ENCODE measurements around the gene SELE.

The SELE gene

DNA sequence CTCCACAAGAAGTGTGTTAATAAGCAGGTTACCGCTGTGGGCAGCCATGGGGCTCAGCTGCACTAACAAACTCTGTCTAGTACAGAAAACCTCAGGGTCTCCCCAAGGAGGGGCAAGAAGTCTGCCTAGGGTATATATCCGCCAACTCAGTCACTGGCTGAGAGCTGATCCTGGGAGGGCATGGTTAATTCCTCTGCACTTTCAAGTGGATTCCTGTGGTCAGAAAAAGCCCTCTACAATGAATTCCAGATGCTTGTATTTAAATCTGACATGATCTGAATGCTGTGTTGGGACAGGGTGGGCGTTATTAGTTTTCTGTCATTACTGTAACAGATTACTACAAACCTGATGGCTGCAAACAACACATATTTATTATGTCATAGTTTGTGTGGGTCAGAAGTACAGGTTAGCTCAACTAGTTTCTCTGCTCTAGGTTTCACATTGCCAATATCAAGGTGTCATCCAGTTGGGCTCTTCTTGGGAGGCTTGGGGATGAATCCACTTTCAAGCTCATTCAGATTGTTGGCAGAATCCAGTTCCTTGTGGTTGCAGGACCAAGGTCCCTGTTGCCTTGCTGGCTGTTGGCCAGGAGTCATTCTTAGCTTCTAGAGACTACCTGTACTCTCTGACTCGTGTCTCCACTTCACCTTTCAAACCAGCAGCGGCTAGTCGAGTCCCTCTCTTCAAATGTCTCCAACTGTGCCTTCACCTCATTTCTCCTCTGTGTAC is 8.0 kb upstream of the SELE start (continued):
- TF ChIP-seq, protein P1, sequence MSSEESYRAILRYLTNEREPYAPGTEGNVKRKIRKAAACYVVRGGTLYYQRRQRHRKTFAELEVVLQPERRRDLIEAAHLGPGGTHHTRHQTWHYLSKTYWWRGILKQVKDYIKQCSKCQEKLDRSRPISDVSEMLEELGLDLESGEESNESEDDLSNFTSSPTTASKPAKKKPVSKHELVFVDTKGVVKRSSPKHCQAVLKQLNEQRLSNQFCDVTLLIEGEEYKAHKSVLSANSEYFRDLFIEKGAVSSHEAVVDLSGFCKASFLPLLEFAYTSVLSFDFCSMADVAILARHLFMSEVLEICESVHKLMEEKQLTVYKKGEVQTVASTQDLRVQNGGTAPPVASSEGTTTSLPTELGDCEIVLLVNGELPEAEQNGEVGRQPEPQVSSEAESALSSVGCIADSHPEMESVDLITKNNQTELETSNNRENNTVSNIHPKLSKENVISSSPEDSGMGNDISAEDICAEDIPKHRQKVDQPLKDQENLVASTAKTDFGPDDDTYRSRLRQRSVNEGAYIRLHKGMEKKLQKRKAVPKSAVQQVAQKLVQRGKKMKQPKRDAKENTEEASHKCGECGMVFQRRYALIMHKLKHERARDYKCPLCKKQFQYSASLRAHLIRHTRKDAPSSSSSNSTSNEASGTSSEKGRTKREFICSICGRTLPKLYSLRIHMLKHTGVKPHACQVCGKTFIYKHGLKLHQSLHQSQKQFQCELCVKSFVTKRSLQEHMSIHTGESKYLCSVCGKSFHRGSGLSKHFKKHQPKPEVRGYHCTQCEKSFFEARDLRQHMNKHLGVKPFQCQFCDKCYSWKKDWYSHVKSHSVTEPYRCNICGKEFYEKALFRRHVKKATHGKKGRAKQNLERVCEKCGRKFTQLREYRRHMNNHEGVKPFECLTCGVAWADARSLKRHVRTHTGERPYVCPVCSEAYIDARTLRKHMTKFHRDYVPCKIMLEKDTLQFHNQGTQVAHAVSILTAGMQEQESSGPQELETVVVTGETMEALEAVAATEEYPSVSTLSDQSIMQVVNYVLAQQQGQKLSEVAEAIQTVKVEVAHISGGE (tag by site-specific recombination; conservative IDR thresholded peaks at IDR 0.05; ENCODE audit: low read depth), result no peak
- no peak for TF ChIP-seq YY1 (tag by site-specific recombination; IDR thresholded peaks at IDR 0.05)
- no peak for TF ChIP-seq KLF10 (tag by site-specific recombination; IDR thresholded peaks at IDR 0.05)
- TF ChIP-seq ZIC2 (tag by site-specific recombination; IDR thresholded peaks at IDR 0.05), result 0 out of 2 replicates have a peak, but pooled peaks have one; percentile 30
- TF ChIP-seq ZXDB (tag by site-specific recombination; IDR thresholded peaks at IDR 0.05), result no peak

DNA sequence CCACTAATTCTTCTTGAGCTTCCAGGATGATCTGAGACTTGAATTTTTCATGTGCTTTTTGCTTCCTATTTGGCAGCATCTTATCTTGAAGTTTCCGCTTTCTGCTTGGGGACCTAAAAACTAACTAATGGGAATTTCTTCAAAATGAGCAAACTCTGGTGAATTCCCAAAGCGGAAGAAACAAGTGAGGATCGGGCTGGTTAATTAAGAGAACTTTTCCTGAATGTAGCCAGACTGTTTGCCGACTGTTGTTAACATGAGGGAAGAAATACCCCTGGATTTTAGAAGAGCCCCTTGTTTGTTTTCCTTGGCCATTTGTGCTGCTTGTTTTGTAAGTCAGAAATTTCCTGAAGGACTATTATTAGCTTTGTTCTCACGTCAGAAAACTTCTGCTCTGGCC is 6.1 kb upstream of the SELE start:
- no peak for TF ChIP-seq BCL11B (tag by site-specific recombination; IDR thresholded peaks at IDR 0.05; ENCODE audit: low read depth)
- TF ChIP-seq, protein P2, sequence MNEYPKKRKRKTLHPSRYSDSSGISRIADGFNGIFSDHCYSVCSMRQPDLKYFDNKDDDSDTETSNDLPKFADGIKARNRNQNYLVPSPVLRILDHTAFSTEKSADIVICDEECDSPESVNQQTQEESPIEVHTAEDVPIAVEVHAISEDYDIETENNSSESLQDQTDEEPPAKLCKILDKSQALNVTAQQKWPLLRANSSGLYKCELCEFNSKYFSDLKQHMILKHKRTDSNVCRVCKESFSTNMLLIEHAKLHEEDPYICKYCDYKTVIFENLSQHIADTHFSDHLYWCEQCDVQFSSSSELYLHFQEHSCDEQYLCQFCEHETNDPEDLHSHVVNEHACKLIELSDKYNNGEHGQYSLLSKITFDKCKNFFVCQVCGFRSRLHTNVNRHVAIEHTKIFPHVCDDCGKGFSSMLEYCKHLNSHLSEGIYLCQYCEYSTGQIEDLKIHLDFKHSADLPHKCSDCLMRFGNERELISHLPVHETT (tag by site-specific recombination; IDR thresholded peaks at IDR 0.05), result no peak
- no peak for TF ChIP-seq KLF16 (tag by site-specific recombination; IDR thresholded peaks at IDR 0.05)
- TF ChIP-seq ZNF274 (IDR thresholded peaks at IDR 0.05; ENCODE audit: low read length), result no peak
- no peak for TF ChIP-seq ZNF274 (tag by site-specific recombination; IDR thresholded peaks at IDR 0.05; ENCODE audit: borderline replicate concordance)
- no peak for TF ChIP-seq ZNF2 (tag by site-specific recombination; IDR thresholded peaks at IDR 0.05)
- TF ChIP-seq, protein P3, sequence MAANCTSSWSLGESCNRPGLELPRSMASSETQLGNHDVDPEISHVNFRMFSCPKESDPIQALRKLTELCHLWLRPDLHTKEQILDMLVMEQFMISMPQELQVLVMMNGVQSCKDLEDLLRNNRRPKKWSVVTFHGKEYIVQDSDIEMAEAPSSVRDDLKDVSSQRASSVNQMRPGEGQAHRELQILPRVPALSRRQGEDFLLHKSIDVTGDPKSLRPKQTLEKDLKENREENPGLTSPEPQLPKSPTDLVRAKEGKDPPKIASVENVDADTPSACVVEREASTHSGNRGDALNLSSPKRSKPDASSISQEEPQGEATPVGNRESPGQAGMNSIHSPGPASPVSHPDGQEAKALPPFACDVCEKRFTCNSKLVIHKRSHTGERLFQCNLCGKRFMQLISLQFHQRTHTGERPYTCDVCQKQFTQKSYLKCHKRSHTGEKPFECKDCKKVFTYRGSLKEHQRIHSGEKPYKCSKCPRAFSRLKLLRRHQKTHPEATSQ (tag by site-specific recombination; IDR thresholded peaks at IDR 0.05), result no peak
- no peak for TF ChIP-seq ZNF777 (tag by site-specific recombination; IDR thresholded peaks at IDR 0.05; ENCODE audit: borderline replicate concordance)
- TF ChIP-seq ZFP41 (tag by site-specific recombination; IDR thresholded peaks at IDR 0.05; ENCODE audit: borderline replicate concordance), result no peak
- TF ChIP-seq ZEB2 (tag by site-specific recombination; IDR thresholded peaks at IDR 0.05), result no peak
- no peak for TF ChIP-seq ZNF169 (tag by site-specific recombination; IDR thresholded peaks at IDR 0.05)
- TF ChIP-seq ZNF624 (tag by site-specific recombination; IDR thresholded peaks at IDR 0.05), result no peak
- TF ChIP-seq ZNF510 (tag by site-specific recombination; IDR thresholded peaks at IDR 0.05; ENCODE audit: insufficient replicate concordance), result no peak
- no peak for TF ChIP-seq HOXC10 (CRISPR knock-in tag; IDR thresholded peaks at IDR 0.05)
- TF ChIP-seq ZBTB17 (tag by site-specific recombination; IDR thresholded peaks at IDR 0.05), result no peak
- TF ChIP-seq, protein P4, sequence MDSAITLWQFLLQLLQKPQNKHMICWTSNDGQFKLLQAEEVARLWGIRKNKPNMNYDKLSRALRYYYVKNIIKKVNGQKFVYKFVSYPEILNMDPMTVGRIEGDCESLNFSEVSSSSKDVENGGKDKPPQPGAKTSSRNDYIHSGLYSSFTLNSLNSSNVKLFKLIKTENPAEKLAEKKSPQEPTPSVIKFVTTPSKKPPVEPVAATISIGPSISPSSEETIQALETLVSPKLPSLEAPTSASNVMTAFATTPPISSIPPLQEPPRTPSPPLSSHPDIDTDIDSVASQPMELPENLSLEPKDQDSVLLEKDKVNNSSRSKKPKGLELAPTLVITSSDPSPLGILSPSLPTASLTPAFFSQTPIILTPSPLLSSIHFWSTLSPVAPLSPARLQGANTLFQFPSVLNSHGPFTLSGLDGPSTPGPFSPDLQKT (IDR thresholded peaks at IDR 0.05; ENCODE audit: borderline replicate concordance, low read depth, low read length), result no peak
- no peak for TF ChIP-seq ZSCAN16 (tag by site-specific recombination; IDR thresholded peaks at IDR 0.05)
- no peak for TF ChIP-seq SCRT2 (tag by site-specific recombination; IDR thresholded peaks at IDR 0.05)
- TF ChIP-seq WT1 (tag by site-specific recombination; IDR thresholded peaks at IDR 0.05), result no peak
- Histone ChIP-seq H3K27ac (ENCODE audit: extremely low read depth, low read depth, low read length) (no peak overlapping the region), H3K4me3 (ENCODE audit: low read depth, low read length) (no peak overlapping the region), H3K4me1 (ENCODE audit: control insufficient read depth, insufficient read depth, low read length) (peaks cover 6% of the 10 kb centered on the region; the same call in 1 of the 2 replicates), H3K36me3 (ENCODE audit: control insufficient read depth in 2 of 2, insufficient read depth in 1 of 2, low read length in 2 of 2) (no peaks in the 10 kb centered on the region), H3K9me3 (ENCODE audit: control insufficient read depth, insufficient read depth, low read depth, low read length) (no peaks in the 10 kb centered on the region)
- CTCF ChIA-PET, result interaction anchor here (0.6 to 1.8 kb wide), 2 partner anchors 138 to 1727 kb away, joined by 3 to 4 read pairs; no protein-coding TSS in a partner anchor
- POLR2A ChIA-PET, result no interaction called here
